ENCODE measurements around the gene ALG12. TPM values are rescaled to one million over a fixed set of nuclear protein-coding genes. Genes with fewer than 3 reads are reported as not detected.

The ALG12 gene
- total RNA-seq, 2 donors from 2014 or later, result 19.7 to 26.2 TPM

GRCh38 chr22:49886346-49887063 lies 31.7 kb downstream of the ALG12 start:
- no peaks in the 10 kb centered on the region for H3K27me3 ChIP-seq (ENCODE audit: control insufficient read depth, insufficient read depth, low read length, poor library complexity, severe bottlenecking)
- Mint-ChIP-seq H3K4me3 (no peak overlapping the region), H3K27me3 (ENCODE audit: insufficient read depth) (no peaks in the 10 kb centered on the region), H3K27ac (no peak overlapping the region), H3K9me3 (peaks cover 29% of the 10 kb centered on the region), H3K4me1 (no peaks in the 10 kb centered on the region), H3K36me3 (ENCODE audit: low read depth) (peaks cover 86% of the 10 kb centered on the region)
- TF ChIP-seq, protein P1, sequence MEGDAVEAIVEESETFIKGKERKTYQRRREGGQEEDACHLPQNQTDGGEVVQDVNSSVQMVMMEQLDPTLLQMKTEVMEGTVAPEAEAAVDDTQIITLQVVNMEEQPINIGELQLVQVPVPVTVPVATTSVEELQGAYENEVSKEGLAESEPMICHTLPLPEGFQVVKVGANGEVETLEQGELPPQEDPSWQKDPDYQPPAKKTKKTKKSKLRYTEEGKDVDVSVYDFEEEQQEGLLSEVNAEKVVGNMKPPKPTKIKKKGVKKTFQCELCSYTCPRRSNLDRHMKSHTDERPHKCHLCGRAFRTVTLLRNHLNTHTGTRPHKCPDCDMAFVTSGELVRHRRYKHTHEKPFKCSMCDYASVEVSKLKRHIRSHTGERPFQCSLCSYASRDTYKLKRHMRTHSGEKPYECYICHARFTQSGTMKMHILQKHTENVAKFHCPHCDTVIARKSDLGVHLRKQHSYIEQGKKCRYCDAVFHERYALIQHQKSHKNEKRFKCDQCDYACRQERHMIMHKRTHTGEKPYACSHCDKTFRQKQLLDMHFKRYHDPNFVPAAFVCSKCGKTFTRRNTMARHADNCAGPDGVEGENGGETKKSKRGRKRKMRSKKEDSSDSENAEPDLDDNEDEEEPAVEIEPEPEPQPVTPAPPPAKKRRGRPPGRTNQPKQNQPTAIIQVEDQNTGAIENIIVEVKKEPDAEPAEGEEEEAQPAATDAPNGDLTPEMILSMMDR (conservative IDR thresholded peaks at IDR 0.05), result no peak
- DNase-seq, result no peak
- H3K4me1 ChIP-seq (ENCODE audit: control insufficient read depth, insufficient read depth, low read length), result no peaks in the 10 kb centered on the region
- no peak overlapping the region for H3K4me3 ChIP-seq (ENCODE audit: low read length)
- H3K9me3 ChIP-seq (ENCODE audit: control insufficient read depth, low read length), result peaks cover 40% of the 10 kb centered on the region
- no peak overlapping the region for H3K27ac ChIP-seq (ENCODE audit: low read depth, low read length)
- H3K36me3 ChIP-seq (ENCODE audit: control insufficient read depth, insufficient read depth, low read length), result peaks cover 80% of the 10 kb centered on the region
- no peak overlapping the region for H3K9ac ChIP-seq (ENCODE audit: extremely low read depth, low read length, poor library complexity, severe bottlenecking)
- WGBS, 2 experiments (ENCODE audit: insufficient coverage in 1 of 2, insufficient read length in 1 of 2), result 96 to 98% methylated on average over 28 to 41 of the region's 41 CpGs

DNA sequence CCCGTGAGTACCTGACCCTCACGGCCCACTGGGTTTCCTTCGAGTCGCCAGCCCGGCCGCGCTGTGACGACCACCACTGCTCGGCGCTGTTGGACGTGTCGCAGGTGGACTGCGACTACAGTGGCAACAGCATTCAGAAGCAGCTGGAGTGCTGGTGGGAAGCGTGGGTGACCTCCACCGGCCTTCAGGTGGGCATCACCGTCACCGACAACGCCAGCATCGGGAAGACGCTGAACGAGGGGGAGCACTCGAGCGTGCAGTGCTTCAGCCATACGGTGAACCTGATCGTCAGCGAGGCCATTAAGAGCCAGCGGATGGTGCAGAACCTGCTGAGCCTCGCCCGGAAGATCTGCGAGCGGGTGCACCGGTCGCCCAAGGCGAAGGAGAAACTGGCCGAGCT lies 32.4 kb downstream of the ALG12 start:
- TF ChIP-seq, protein P1 (conservative IDR thresholded peaks at IDR 0.05), result no peak
- peaks cover 22% of the 10 kb centered on the region for H3K9me3 Mint-ChIP-seq
- H3K36me3 Mint-ChIP-seq (ENCODE audit: low read depth), result peaks cover 80% of the 10 kb centered on the region
- H3K4me1 Mint-ChIP-seq, result no peaks in the 10 kb centered on the region
- no peak overlapping the region for H3K4me3 Mint-ChIP-seq
- H3K27me3 Mint-ChIP-seq (ENCODE audit: insufficient read depth), result no peaks in the 10 kb centered on the region
- Histone ChIP-seq H3K27ac (ENCODE audit: low read depth, low read length) (no peak overlapping the region), H3K4me1 (ENCODE audit: control insufficient read depth, insufficient read depth, low read length) (no peaks in the 10 kb centered on the region), H3K9ac (ENCODE audit: extremely low read depth, low read length, poor library complexity, severe bottlenecking) (no peak overlapping the region), H3K36me3 (ENCODE audit: control insufficient read depth, insufficient read depth, low read length) (peaks cover 80% of the 10 kb centered on the region), H3K4me3 (ENCODE audit: low read length) (no peak overlapping the region), H3K9me3 (ENCODE audit: control insufficient read depth, low read length) (peaks cover 34% of the 10 kb centered on the region), H3K27me3 (ENCODE audit: control insufficient read depth, insufficient read depth, low read length, poor library complexity, severe bottlenecking) (no peaks in the 10 kb centered on the region)
- H3K27ac Mint-ChIP-seq, result no peak overlapping the region
- DNase-seq, result no peak
- WGBS, 2 experiments (ENCODE audit: insufficient coverage in 1 of 2, insufficient read length in 1 of 2), result 97 to 98% methylated on average over 35 of the region's 35 CpGs

- H3K9me3 Mint-ChIP-seq, result peaks cover 18% of the 10 kb centered on the region
- DNase-seq, result no peak
- Histone ChIP-seq H3K4me1 (ENCODE audit: control insufficient read depth, insufficient read depth, low read length) (no peaks in the 10 kb centered on the region), H3K27ac (ENCODE audit: low read depth, low read length) (no peak overlapping the region), H3K36me3 (ENCODE audit: control insufficient read depth, insufficient read depth, low read length) (peaks cover 76% of the 10 kb centered on the region), H3K9me3 (ENCODE audit: control insufficient read depth, low read length) (peaks cover 28% of the 10 kb centered on the region), H3K9ac (ENCODE audit: extremely low read depth, low read length, poor library complexity, severe bottlenecking) (no peak overlapping the region), H3K4me3 (ENCODE audit: low read length) (no peak overlapping the region), H3K27me3 (ENCODE audit: control insufficient read depth, insufficient read depth, low read length, poor library complexity, severe bottlenecking) (no peaks in the 10 kb centered on the region)
- TF ChIP-seq, protein P1 (conservative IDR thresholded peaks at IDR 0.05), result no peak
- no peaks in the 10 kb centered on the region for H3K27me3 Mint-ChIP-seq (ENCODE audit: insufficient read depth)
- 92 to 95% methylated on average over 17 of the region's 17 CpGs for WGBS, 2 experiments (ENCODE audit: insufficient coverage in 1 of 2, insufficient read length in 1 of 2)
- H3K4me3 Mint-ChIP-seq, result no peak overlapping the region
- H3K4me1 Mint-ChIP-seq, result no peaks in the 10 kb centered on the region
- H3K36me3 Mint-ChIP-seq (ENCODE audit: low read depth), result peaks cover 77% of the 10 kb centered on the region
- H3K27ac Mint-ChIP-seq, result no peak overlapping the region
These were observed 33.0 kb downstream of the ALG12 start for GRCh38 chr22:49885281-49885680.

All from endodermal cell (in vitro differentiated cells).